SKM-1 (cell line): Measurements from ENCODE around the gene BOLA2.
"Not testable (repeated sequence)": the region's sequence is repeated elsewhere in the genome, so short reads cannot be mapped to it uniquely, and the experiment has no call there.

ENCODE experiments used
- DNase-seq: peaks from one replicate; lab custom pipeline; 2025; ENCODE audit not compliant: unreplicated experiment; lab: John Stamatoyannopoulos, UW

Gene BOLA2

GRCh38 chr16:29454269-29454668 is at the start of gene BOLA2, which contains the start of gene SLX1B:
Gene BOLA2 (minus strand): TSS chr16:29454351. CDS start chr16:29454253, 98 bp downstream.
Gene SLX1B (plus strand): TSS chr16:29454533.
- DNase-seq, result not testable (repeated sequence)

DNA sequence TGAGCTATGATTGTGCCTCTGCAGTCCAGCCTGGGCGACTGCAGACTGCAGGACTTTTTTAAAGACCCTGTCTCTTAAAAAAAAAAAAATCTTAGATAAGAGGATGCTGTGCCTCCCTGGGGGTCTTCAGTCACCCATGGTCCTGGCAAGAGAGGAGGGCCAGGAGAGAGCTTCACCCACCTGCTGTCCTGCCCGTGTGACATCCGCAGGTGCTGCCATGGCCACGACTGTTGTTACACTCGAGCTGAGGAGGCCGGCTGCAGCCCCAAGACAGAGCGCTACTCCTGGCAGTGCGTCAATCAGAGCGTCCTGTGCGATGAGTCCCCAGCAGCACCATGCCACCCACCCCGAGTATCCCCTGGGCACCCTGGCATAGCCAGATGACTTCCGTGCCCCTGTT is 28.1 kb upstream of the BOLA2 start:
- not testable (repeated sequence) for DNase-seq

DNA sequence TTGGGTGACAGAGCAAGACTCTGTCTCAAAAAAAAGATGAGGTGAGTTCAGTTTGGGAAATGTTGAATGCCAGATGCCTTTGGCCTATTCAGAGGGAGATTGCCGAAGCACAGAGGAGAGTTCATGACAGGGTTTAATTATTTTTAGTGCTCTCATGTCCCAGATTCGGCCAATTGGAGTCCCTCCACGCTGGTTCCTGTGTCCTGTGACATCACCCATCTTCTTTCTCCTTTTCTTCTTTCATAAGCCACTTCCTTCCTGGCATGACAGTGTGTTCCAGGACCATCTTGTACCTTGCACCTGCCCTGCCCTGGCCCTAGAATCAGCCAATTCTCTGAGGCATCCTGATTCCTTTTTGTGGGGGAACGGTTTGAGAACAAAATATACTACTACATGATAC is 17.9 kb upstream of the BOLA2 start:
- DNase-seq, result not testable (repeated sequence)

DNA sequence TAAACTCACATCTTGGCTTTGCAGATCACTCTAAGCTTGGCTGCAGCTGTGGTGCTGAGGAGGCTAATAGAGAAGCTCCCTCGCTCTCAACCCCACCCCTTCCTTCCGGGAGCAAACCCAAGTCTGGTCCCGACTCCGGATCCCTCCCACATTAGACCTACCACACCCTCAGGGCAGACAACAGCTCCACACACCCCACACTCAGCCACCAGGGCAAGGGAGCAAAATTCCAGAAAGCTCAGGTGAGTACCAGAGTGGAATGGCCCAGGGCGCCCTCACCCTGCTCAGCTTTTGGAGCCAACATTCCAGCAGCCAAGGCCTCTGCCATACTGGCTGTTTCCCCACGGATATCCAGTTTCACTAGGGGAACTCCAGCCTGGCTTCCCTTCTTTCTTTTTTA is 15.5 kb upstream of the BOLA2 start:
- not testable (repeated sequence) for DNase-seq

DNA sequence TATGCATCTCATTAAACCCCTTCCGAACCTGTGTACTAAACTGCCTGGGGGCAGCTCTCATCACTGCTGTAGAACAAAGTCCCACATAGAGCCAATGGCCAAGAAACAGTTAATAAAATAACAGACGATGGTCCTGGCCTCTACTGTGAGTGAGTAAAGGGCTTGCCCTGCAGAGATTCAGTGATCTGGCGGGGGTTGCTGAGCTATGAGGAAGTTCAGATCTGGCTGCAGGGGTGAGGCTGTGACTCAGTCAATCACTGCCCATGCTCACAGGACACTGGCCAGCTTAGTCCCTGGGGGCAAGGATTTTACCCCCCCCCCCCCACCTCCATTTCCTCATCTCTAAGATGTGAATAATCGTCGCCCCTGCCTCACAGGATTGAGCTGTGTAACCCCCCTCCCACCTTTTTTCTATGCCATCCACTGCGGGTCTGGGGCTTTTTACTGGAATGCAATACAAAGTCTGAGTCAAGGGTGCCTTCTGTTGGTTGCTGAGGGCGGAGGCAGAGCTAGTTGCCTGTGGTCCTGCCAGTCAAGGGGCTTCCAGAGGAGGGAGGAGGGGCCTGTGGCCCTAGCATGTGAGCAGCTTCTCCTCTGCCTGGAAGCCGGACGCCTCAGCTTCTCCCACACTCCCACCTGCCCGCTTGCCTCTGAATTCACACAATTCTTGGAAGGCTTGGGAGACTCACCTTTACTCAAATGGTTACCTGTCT is 13.7 kb upstream of the BOLA2 start:
- DNase-seq, result not testable (repeated sequence)

- not testable (repeated sequence) for DNase-seq
These were observed 12.8 kb upstream of the BOLA2 start for GRCh38 chr16:29466904-29467303.

- DNase-seq, result not testable (repeated sequence)
These were observed 12.1 kb upstream of the BOLA2 start for GRCh38 chr16:29465985-29466824.

DNA sequence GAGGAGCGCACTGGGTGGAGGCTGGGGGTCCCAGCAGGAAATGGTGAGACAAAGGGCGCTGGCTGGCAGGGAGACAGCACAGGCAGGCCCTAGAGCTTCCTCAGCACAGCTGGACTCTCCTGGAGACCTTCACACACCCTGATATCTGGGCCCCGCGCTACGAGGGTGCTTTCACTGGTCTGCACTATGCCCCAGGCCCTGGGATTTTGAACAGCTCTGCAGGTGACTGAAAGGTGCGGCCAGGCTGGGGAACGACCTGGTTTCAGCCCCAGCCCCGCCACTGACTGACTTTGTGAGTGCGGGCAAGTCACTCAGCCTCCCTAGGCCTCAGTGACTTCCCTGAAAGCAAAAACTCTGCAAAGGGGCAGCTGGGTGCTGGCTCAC is 6.5 kb upstream of the BOLA2 start:
- not testable (repeated sequence) for DNase-seq

- not testable (repeated sequence) for DNase-seq
These were observed 5.8 kb upstream of the BOLA2 start, which contains the start of gene SULT1A4 for GRCh38 chr16:29459706-29460646. Gene SULT1A4 (plus strand): TSS chr16:29459913. CDS start chr16:29461386, 1,473 bp downstream.

DNA sequence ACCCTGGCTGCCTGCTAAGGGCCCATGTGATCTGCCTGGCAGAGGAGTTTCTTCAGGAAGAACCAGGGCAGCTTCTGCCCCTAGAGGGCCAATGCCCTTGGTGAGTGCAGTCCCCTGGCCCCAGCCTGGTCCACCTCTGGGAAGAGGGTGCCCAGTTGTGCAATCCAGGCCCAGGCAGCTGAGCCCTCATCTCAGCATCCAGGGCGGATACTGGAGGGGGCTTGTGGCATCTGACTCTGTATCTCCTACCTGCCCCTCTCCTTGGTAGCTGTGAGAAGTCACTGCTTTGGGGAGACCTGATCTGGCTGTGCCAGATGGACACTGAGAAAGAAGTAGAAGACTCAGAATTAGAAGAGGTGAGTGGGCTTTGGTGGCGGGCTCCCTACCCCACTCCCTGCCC is 3.5 kb upstream of the BOLA2 start:
- DNase-seq, result not testable (repeated sequence)

DNA sequence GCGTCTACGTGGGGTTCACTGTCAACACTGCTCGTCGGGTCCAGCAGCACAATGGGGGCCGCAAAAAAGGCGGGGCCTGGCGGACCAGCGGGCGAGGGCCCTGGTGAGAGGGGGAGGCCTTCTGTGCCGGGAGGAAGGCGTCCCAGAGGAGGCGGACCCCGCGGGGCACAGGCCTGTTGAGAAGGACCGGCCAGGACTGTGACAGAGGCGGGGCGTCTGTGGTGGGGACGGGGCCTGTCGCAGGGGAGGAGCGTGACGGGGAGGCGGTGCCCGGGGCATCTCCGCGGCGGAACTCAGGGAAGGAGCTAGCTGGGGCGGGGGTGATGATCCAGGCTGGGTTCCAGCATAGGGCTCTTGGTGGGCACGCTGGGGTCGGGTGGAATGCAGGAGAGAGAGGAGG is 677 bp upstream of the BOLA2 start:
- not testable (repeated sequence) for DNase-seq

GRCh38 chr16:29453754-29454153 is 397 bp downstream of the BOLA2 start:
- DNase-seq, result not testable (repeated sequence)

DNA sequence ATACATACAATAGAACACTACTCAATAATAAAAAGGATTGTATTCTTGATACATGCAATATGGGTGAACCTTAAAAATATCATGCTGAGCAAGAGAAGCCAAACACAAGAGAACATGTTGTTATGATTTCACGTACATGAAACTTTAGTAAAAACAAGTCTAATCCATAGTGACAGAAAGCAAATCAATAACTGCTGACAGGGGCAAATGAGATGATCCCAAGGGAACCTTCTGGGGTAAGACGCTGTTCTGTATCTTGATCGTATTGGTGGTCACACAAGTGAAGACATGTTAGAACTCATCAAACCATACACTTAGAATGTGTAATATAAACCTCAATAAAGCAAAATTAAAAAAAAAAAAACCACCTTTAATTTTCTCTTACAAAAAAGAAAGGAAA is 28.8 kb downstream of the BOLA2 start:
- DNase-seq, result not testable (repeated sequence)

GRCh38 chr16:29423587-29423986 is 30.6 kb downstream of the BOLA2 start:
- not testable (repeated sequence) for DNase-seq

- not testable (repeated sequence) for DNase-seq
These were observed 48.9 kb downstream of the BOLA2 start for GRCh38 chr16:29405249-29405648.
